ENCODE results near the gene TMEM184A. TPM values are rescaled to one million over a fixed set of nuclear protein-coding genes. Genes with fewer than 3 reads are reported as not detected.

The TMEM184A gene
- total and polyA plus RNA-seq, 2 experiments from 2014 or later: 0.18 to 0.66 TPM

DNA sequence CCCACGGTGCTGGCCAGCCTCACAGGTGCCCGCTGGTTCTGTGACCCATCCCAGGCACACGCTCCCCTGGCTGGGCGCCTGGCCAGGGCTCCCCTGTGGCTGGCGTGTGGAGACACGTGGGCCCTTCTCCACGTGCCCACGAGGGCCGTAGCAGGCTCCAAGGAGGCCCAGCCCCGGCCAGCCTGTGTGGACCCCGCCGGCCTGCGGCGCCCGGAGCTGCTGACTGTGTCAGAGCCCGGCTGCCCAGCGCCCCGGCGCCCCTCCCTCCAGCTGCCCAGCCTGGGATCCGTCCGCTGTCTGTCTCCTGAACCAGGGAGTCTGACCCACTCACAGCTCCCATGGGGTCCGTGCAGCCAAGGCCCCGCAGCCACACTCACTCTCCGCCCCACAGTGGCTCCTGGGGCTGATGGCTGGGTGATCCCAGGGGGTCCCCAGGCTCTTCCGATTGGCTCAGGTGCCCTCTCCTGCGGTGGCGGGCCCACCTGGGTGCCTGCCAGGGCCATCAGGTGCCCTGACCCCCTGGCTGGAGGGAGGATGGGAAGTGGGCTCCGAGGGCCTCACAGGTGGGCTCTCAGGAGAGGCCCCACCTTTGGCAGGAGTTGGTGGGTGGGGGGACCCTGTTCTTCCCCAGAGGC, 9.6 kb downstream of the TMEM184A start (continued):
- TF ChIP-seq ZNF462 (CRISPR knock-in tag; IDR thresholded peaks at IDR 0.05): no peak
- no peak for TF ChIP-seq JUNB (IDR thresholded peaks at IDR 0.05; ENCODE audit: unreplicated experiment)
- TF ChIP-seq NANOG (IDR thresholded peaks at IDR 0.05; ENCODE audit: borderline replicate concordance): no peak
- no peak for TF ChIP-seq ETS1 (IDR thresholded peaks at IDR 0.05)
- TF ChIP-seq ZNF114 (CRISPR knock-in tag; IDR thresholded peaks at IDR 0.05): no peak

DNA sequence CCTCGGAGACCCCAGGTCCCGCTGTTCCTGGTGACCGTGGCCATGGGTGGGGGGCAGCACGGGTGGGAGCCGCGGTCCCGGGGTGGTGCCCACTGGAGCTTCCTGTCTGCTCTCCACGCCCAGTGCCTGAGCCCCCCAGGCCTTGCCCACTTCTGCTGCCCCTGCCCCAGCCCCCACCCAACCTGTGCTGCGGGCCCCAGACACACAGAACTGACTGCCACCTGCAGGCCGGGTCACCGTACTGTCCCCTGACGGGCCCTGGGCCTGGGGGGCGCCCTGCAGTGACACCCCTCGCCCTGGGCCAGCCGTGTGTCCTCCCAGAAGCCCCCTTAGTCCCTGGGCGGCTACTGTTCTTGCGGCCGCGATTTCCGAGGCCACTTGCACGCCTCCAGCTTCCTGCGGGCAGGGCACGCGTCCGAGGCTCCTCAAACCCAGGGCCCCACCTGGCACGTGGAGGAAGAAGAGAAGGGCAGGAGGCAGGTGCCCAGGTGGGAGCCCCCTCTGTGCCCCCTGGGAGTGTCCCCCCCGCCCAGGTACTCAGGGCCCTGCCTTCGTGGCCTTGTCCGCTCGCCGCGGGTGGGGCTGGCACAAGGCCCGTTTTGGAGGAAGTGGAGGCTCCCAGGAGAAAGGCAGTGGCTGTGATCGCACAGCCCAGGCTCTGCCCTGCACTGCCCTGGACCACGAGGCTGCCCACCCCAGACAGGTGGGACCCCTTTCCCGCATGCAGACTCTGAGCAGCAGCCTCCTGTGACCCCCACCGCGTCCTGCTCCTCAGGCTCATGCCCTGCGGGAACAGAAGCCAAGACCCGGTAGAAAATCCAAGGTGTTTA, 10.4 kb downstream of the TMEM184A start:
- Histone ChIP-seq H3K27ac (ENCODE audit: low read depth) (no peak overlapping the region), H3K4me3 (no peak overlapping the region), H4K20me1 (replicated peaks; ENCODE audit: insufficient read depth) (no peaks in the 10 kb centered on the region), H3K36me3 (ENCODE audit: insufficient read depth) (no peaks in the 10 kb centered on the region), H3K9me2 (ENCODE audit: insufficient read depth) (no peaks in the 10 kb centered on the region), H3K4me1 (ENCODE audit: insufficient read depth) (no peaks in the 10 kb centered on the region), H2AFZ (no peak overlapping the region), H3K79me2 (replicated peaks; ENCODE audit: insufficient read depth) (no peaks in the 10 kb centered on the region), H3K27me3 (ENCODE audit: insufficient read depth) (no peaks in the 10 kb centered on the region), H3K4me2 (no peak overlapping the region), H3F3A (replicated peaks; ENCODE audit: low read depth) (no peaks in the 10 kb centered on the region)
- Mint-ChIP-seq H3K27ac (no peak overlapping the region), H3K4me3 (no peak overlapping the region), H3K4me1 (peaks cover 2% of the 10 kb centered on the region; the same call in 1 of the 3 replicates), H3K27me3 (ENCODE audit: insufficient read depth, low read depth, poor library complexity) (peaks cover 1% of the 10 kb centered on the region), H3K9me3 (no peaks in the 10 kb centered on the region), H3K36me3 (ENCODE audit: low read depth) (no peaks in the 10 kb centered on the region)
- ATAC-seq (no peak; the same call in 1 of the 3 replicates), DNase-seq (ENCODE audit: low spot score) (no peak)
- TF ChIP-seq ZNF462 (CRISPR knock-in tag; IDR thresholded peaks at IDR 0.05): no peak
